ENCODE data around the gene PRIMPOL. TPM values are rescaled to one million over a fixed set of nuclear protein-coding genes. Genes with fewer than 3 reads are reported as not detected.
"Not testable (repeated sequence)": the region's sequence is repeated elsewhere in the genome, so short reads cannot be mapped to it uniquely, and the experiment has no call there.

PRIMPOL gene
- total RNA-seq, 2 experiments from 2014 or later, result 21.0 to 25.3 TPM

DNA sequence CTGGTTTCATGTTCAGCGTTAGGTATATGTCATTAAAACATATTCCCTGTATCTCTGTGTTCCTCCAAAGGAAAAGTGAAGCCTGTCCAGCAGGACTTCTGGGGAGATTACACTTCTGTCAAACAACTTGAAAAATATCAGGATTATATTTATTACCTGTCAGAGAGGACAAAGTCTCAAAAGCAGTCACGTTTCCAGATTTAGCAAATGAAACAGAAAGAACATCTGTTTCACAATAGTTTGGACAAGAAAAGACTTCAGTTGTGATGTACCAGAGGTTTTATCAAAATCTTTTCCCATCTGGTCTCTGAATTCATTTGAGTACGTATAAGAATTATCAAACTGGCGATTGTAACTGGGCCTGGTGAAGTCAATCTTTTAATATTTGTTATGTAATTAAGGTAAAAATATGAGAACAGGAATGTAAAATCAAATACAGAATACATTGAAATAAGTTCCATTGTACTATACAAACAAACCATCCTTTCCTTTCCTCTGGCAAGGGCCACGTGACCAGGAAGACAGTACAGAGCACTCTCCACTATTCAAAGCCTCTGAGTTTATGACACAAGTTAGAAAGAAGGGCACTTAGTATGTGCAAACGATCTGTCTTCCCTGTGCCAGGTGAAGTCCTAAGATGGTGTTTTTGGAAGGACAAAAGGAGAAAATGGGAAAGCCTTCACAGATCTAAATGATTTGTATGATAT, 3.5 kb upstream of the PRIMPOL start:
- Mint-ChIP-seq H3K27ac (peak overlapping the region; percentile 67), H3K36me3 (peaks cover 65% of the 10 kb centered on the region), H3K4me3 (peak overlapping the region; percentile 94), H3K4me1 (peaks cover 69% of the 10 kb centered on the region), H3K9me3 (ENCODE audit: low read depth) (no peaks in the 10 kb centered on the region), H3K27me3 (no peaks in the 10 kb centered on the region)
- ATAC-seq, result no peak
- CTCF ChIA-PET, result interaction anchor here (1.7 to 2.2 kb wide), 2 partner anchors 183 to 382 kb away, joined by 3 to 6 read pairs; no protein-coding TSS in a partner anchor
- no peak for DNase-seq

GRCh38 chr4:184647266-184648053, 2.1 kb upstream of the PRIMPOL start:
- H3K36me3 Mint-ChIP-seq, result peaks cover 53% of the 10 kb centered on the region
- H3K4me3 Mint-ChIP-seq, result peak overlapping the region; percentile 94
- CTCF ChIA-PET, result interaction anchor here (0.7 to 4.0 kb wide), 8 partner anchors 12 to 487 kb away, joined by 3 to 13 read pairs (median 3); partner anchors contain the start of genes ACSL1 and CENPU
- H3K4me1 Mint-ChIP-seq, result peaks cover 68% of the 10 kb centered on the region
- no peak for ATAC-seq
- peak overlapping the region; percentile 87 for H3K27ac Mint-ChIP-seq
- no peaks in the 10 kb centered on the region for H3K27me3 Mint-ChIP-seq
- DNase-seq, result no peak
- no peaks in the 10 kb centered on the region for H3K9me3 Mint-ChIP-seq (ENCODE audit: low read depth)

DNA sequence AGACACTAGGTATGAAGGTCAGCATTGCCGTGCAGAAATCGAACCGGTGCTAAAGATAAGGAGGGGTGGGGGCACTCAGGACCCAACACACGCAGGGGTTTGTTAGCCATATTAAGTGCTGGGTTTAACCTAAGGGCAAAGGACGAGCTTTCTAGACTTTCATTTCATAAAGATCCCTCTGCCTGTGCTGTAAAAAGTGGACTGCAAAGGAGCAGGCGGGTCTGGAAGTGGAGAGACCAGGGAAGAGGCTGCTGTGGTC, 1.6 kb upstream of the PRIMPOL start:
- Mint-ChIP-seq H3K4me1 (peaks cover 63% of the 10 kb centered on the region), H3K4me3 (peak overlapping the region; percentile 94), H3K36me3 (peaks cover 49% of the 10 kb centered on the region), H3K27ac (peak overlapping the region; percentile 87), H3K9me3 (ENCODE audit: low read depth) (no peaks in the 10 kb centered on the region), H3K27me3 (no peaks in the 10 kb centered on the region)
- CTCF ChIA-PET, result interaction anchor here (0.7 to 4.0 kb wide), 8 partner anchors 21 to 487 kb away, joined by 3 to 13 read pairs (median 4); partner anchors contain the start of genes ACSL1 and CENPU
- DNase-seq (no peak), ATAC-seq (no peak)

DNA sequence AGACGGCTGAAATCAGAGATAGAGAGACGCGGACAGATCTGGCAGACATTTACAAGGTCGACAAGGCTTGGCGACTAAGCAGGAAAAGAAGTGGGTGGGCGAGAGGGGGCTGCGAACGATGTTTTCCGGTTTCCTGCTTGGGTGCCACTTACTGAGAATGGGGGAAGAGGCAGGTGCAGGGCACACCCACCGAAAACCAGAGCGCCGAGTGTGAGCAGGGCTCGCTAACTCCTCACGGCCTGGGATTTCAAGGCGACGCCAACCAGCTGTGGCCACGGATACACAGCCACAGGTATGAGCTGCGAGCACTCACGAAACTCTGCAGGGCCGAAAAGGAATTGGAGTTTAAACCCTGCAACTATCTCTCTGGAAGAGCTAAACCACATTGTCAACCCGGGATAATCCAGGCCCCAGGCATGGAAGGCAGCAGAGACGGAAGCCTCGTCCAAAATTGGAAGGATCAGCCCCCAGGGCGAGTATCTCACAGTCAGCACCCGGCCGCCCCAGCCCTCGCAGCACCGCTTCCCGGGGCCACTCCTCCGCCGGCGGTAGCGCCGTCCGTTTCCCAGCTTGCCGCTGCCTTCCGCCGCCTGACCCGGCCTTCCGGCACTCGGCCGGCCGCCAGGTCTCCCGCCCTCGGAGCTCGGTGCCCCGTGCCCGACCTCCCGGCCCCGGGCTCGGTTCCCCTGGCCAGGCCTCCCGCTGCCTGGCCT, 1.1 kb upstream of the PRIMPOL start:
- Mint-ChIP-seq H3K4me3 (peak overlapping the region; percentile 94), H3K4me1 (peaks cover 60% of the 10 kb centered on the region), H3K9me3 (ENCODE audit: low read depth) (no peaks in the 10 kb centered on the region), H3K27me3 (no peaks in the 10 kb centered on the region), H3K27ac (peak overlapping the region; percentile 87), H3K36me3 (peaks cover 50% of the 10 kb centered on the region)
- peak; percentile 67 for DNase-seq
- ATAC-seq, result peak; percentile 18
- CTCF ChIA-PET, result interaction anchor here (0.7 to 4.0 kb wide), 11 partner anchors 20 to 486 kb away, joined by 3 to 13 read pairs (median 4); partner anchors contain the start of genes ACSL1 and CENPU

GRCh38 chr4:184649971-184650855, 675 bp downstream of the PRIMPOL start:
- H3K9me3 Mint-ChIP-seq (ENCODE audit: low read depth), result no peaks in the 10 kb centered on the region
- peak overlapping the region; percentile 94 for H3K4me3 Mint-ChIP-seq
- DNase-seq (no peak), ATAC-seq (peak; percentile 1)
- H3K27me3 Mint-ChIP-seq, result no peaks in the 10 kb centered on the region
- H3K4me1 Mint-ChIP-seq, result peaks cover 46% of the 10 kb centered on the region
- CTCF ChIA-PET, result interaction anchor here (1.0 to 4.0 kb wide), 6 partner anchors 12 to 84 kb away, joined by 3 to 13 read pairs (median 6); partner anchors contain the start of gene CENPU
- peak overlapping the region; percentile 89 for H3K27ac Mint-ChIP-seq
- H3K36me3 Mint-ChIP-seq, result peaks cover 40% of the 10 kb centered on the region

GRCh38 chr4:184651899-184652298, 2.4 kb downstream of the PRIMPOL start:
- peaks cover 30% of the 10 kb centered on the region for H3K4me1 Mint-ChIP-seq
- DNase-seq, result no peak
- H3K36me3 Mint-ChIP-seq, result peaks cover 32% of the 10 kb centered on the region
- no peak overlapping the region for H3K4me3 Mint-ChIP-seq
- no peak for ATAC-seq
- H3K27me3 Mint-ChIP-seq, result no peaks in the 10 kb centered on the region
- CTCF ChIA-PET, result no interaction called here
- H3K9me3 Mint-ChIP-seq (ENCODE audit: low read depth), result no peaks in the 10 kb centered on the region
- no peak overlapping the region for H3K27ac Mint-ChIP-seq

- ATAC-seq; H3K4me3 Mint-ChIP-seq; H3K27me3 Mint-ChIP-seq; H3K9me3 Mint-ChIP-seq (ENCODE audit: low read depth); DNase-seq; H3K27ac Mint-ChIP-seq; CTCF ChIA-PET: not testable (repeated sequence)
- Mint-ChIP-seq H3K36me3 (peaks cover 29% of the 10 kb centered on the region), H3K4me1 (peaks cover 23% of the 10 kb centered on the region)
These were observed 3.1 kb downstream of the PRIMPOL start for GRCh38 chr4:184652681-184653080.

GRCh38 chr4:184653650-184654049, 4.1 kb downstream of the PRIMPOL start:
- Mint-ChIP-seq H3K36me3 (peaks cover 24% of the 10 kb centered on the region), H3K4me1 (peaks cover 20% of the 10 kb centered on the region)
- CTCF ChIA-PET, result no interaction called here

DNA sequence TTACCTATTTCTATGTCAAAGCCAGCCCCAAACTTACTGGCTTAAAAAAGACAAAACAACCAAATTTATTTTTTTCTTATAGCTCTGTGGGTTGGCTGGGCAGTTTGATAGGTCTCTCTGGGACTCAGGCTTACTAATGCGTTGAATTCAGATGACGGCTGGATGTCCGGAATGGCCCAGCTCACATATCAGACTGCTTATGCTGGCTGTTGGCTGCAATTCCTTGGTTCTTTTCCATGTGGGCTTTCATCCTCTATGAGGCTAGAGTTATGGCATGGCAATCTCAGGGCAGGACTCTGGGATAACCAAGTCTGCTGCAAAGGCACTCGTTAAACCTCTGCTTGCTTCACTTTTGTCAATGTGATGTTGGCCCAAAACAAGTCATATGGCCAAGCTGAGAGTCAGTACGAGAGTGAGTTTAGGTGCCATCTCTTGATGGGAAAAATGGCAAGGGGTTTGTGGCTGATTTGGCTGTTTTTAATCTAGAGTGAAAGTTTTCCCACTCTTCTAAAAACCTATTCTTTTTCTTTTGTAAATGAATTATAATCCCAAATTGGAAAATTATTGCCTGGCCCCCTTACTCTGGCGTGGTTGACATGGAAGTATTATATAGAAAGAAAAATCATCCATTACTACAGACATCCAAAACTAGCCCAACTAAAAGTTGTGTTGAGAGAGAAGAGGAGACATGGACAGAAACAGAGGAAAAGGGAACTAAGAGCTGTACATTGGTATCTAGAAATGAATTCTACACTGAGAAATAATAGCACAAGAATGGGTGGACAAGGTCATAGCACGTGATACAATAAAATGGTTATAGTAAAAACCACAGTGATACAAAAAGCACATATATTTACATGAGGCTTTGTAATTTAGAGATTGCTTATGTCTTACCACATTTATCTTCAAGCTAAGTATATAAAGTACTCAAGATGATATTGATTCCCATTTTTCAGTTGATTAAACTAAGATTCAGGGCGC, 6.6 kb downstream of the PRIMPOL start:
- no peaks in the 10 kb centered on the region for H3K27me3 Mint-ChIP-seq
- peaks cover 9% of the 10 kb centered on the region for H3K4me1 Mint-ChIP-seq
- peaks cover 27% of the 10 kb centered on the region for H3K36me3 Mint-ChIP-seq
- no peaks in the 10 kb centered on the region for H3K9me3 Mint-ChIP-seq (ENCODE audit: low read depth)
- no peak for DNase-seq
- H3K4me3 Mint-ChIP-seq, result no peak overlapping the region
- no peak for ATAC-seq
- H3K27ac Mint-ChIP-seq, result no peak overlapping the region
- CTCF ChIA-PET, result no interaction called here

More at GRCh38 chr4:184653650-184654049, 4.1 kb downstream of the PRIMPOL start:
- no peaks in the 10 kb centered on the region for H3K27me3 Mint-ChIP-seq
- DNase-seq (no peak), ATAC-seq (no peak)
- no peak overlapping the region for H3K27ac Mint-ChIP-seq
- no peaks in the 10 kb centered on the region for H3K9me3 Mint-ChIP-seq (ENCODE audit: low read depth)
- no peak overlapping the region for H3K4me3 Mint-ChIP-seq

DNA sequence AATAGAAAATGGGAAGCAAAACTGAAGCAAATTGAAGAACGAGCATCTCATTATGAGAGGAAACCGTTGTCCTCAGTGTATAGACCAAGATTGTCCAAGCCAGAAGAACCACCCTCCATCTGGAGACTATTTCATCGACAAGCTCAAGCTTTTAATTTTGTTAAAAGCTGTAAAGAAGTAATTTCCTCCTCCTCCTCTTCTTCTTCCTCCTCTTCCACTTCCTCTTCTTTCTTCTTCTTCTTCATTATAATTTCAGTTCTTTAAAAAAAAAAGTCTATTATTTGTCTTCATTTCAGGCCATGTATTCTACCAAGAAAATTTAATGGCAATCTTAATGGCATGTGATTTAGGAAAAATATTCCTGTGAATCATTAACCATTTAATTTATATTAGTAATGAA, 7.6 kb downstream of the PRIMPOL start:
- Mint-ChIP-seq H3K27me3 (no peaks in the 10 kb centered on the region), H3K4me3 (no peak overlapping the region), H3K36me3 (peaks cover 29% of the 10 kb centered on the region), H3K4me1 (peaks cover 2% of the 10 kb centered on the region), H3K27ac (no peak overlapping the region), H3K9me3 (ENCODE audit: low read depth) (no peaks in the 10 kb centered on the region)
- ATAC-seq, result no peak
- DNase-seq, result no peak
- CTCF ChIA-PET, result no interaction called here

GRCh38 chr4:184657820-184658219, 8.3 kb downstream of the PRIMPOL start:
- CTCF ChIA-PET, result interaction anchor here (1.3 kb wide), 1 partner anchor 48 kb away, joined by 3 read pairs; no protein-coding TSS in a partner anchor
- H3K36me3 Mint-ChIP-seq, result peaks cover 29% of the 10 kb centered on the region
- not testable (repeated sequence) for H3K27me3 Mint-ChIP-seq; DNase-seq; H3K9me3 Mint-ChIP-seq (ENCODE audit: low read depth); H3K27ac Mint-ChIP-seq; H3K4me1 Mint-ChIP-seq; H3K4me3 Mint-ChIP-seq; ATAC-seq

DNA sequence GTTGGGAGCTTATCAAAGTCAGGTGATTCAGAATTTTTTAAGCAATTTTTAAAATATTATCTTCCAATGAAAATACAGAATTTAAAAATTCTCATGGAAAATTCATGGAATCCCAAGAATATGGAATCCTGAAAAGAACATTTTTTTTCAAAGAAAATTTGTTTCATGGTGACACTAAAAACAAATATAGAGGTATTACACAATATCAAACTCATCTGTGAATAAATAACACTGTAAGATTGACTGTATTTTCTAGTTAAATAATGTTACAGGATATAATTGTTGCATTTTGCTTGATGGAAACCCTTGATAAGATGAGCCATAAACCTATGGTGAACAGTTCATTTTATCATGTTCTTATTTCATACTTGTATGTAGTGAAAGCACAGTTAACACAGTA, 11.4 kb downstream of the PRIMPOL start:
- no peaks in the 10 kb centered on the region for H3K4me1 Mint-ChIP-seq
- H3K27ac Mint-ChIP-seq, result no peak overlapping the region
- CTCF ChIA-PET, result interaction anchor here (2.1 kb wide), 1 partner anchor 11 kb away, joined by 7 read pairs; the partner anchor contains the start of genes CASP3 and PRIMPOL
- no peaks in the 10 kb centered on the region for H3K9me3 Mint-ChIP-seq (ENCODE audit: low read depth)
- H3K4me3 Mint-ChIP-seq, result no peak overlapping the region
- H3K36me3 Mint-ChIP-seq, result peaks cover 31% of the 10 kb centered on the region
- no peak for ATAC-seq
- no peak for DNase-seq
- no peaks in the 10 kb centered on the region for H3K27me3 Mint-ChIP-seq

All from activated CD8-positive, alpha-beta memory T cell treated with anti-CD3 and anti-CD28 coated beads, Interleukin-2, amount 10 ng/mL, durations not matched to agents 7 days and 5 days (primary cell).